Measurements from ENCODE around the gene ADAMTS2.

DNA sequence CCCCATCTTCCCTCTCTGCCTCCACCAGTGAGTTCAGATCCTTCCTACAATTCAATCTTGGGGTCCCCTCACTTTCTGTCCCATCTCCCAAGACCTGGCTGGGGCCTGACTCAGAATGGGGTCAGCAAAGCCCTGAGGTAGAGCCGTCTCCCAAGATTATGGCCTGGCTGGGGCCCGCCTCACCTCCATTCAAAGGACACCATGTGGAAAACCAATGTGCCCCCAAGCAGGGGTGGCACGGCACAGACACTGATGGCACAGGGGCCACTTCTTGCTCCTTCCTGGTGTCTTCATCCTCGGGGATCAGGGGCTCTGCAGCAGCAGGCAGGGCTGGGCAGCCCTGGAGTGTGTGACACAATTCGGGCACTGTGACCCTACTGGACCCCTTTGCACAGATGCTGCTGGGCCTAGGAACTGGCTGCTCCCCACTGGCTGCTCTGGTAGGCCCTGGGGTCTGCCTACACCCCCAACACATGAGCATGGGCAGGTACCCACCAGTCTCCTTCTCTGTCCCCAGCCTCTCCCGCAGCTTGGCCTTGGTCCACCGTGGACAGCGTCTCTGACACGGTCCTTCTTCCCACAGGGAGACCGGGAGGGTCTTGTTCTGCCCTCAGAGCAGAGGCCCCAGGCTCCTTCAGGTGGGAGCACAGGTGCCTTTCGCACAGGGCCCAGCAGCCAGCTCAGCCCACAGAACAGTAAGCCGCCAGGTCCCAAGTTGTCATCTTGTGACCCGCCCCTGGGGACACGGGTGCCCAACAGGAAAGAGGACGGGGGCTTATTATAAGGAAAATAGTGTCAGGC lies 89.5 kb downstream of the ADAMTS2 start:
- TF ChIP-seq, protein P1, sequence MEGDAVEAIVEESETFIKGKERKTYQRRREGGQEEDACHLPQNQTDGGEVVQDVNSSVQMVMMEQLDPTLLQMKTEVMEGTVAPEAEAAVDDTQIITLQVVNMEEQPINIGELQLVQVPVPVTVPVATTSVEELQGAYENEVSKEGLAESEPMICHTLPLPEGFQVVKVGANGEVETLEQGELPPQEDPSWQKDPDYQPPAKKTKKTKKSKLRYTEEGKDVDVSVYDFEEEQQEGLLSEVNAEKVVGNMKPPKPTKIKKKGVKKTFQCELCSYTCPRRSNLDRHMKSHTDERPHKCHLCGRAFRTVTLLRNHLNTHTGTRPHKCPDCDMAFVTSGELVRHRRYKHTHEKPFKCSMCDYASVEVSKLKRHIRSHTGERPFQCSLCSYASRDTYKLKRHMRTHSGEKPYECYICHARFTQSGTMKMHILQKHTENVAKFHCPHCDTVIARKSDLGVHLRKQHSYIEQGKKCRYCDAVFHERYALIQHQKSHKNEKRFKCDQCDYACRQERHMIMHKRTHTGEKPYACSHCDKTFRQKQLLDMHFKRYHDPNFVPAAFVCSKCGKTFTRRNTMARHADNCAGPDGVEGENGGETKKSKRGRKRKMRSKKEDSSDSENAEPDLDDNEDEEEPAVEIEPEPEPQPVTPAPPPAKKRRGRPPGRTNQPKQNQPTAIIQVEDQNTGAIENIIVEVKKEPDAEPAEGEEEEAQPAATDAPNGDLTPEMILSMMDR (IDR thresholded peaks at IDR 0.05) = no peak
- no peak for TF ChIP-seq POLR2A (IDR thresholded peaks at IDR 0.05)

Data from lower leg skin (tissue), 3 donors.